GM19035 (cell line): Measurements from ENCODE around the gene NBEA.
"Not testable (repeated sequence)": the region's sequence is repeated elsewhere in the genome, so short reads cannot be mapped to it uniquely, and the experiment has no call there.

Experiments
- ATAC-seq: cut with Tn5 transposase; IDR thresholded peaks from one replicate; pipeline ENCODE4 v1.9.1; 2021; ENCODE audit not compliant: unreplicated experiment

NBEA gene

DNA sequence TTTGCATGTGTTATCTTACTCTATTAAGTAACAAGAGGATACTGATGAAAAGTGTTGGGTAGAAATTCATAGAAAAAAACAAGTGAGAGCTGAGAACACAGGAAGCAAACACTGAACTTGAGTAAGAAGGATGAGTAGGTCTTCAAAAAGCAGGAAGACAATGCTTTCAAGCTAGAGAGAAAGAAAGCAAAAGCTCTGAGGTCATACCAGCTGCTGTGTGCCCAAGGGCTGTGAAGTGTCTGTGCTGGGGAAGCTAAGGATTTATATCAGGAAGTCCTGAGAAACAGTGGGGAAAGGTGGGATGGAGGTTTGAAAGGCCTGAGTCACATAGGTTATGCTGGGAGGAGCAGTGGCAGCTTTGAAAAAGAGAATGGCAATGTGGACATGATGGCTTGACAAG, 679.9 kb downstream of the NBEA start:
- ATAC-seq = no peak

DNA sequence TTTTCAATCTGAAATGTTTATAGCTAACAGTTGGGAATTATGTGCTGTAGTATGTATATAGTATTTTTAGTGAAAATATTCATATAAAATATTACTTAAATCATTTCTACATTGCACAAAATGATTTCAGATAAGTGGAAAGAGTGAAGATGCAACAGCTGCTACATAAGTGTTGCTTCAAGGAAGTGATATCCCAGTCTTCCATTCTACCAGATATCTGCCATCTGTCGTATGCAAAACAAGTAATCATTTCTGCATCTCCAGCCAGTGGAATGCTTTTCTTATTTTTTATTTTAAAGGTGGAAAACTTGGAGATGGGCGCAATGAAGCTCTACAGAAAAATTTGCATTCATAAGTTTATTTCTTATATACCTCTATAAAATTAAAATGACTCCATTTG, 687.0 kb downstream of the NBEA start:
- no peak for ATAC-seq

DNA sequence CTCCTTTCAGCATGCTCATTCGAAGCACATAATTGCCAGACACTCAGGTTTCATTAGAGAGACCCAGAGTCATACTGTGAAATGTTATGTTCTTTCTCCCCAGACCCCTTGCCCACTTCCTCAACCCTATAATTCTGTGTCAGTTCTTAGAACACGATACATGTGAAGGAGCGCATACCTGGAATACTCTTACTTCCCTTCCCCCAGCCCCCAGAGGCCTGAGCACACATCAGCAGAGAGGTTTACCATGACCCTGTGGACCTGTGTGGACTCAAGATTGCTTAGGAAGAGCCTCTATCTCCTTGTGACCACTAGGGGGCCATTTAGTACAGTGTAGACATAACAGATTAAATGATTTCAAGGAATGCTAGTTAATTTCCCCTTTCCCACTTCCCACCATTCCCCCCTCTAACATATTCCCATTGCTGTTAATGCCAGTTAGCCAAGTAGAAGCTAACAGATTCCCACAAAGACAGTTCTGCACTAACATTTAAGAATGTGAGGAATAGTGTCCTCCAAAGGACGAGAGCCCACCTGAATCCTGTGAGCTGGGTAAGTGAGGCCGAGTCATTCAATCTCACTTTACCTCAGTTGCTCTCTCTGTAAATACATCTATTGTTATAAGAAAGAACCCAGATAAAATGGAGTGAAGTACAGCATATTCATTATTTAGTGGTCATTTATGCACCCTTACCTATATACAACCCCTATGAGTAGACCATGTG, 688.6 kb downstream of the NBEA start:
- peak; percentile 89 for ATAC-seq

GRCh38 chr13:35631666-35632065, 689.6 kb downstream of the NBEA start:
- ATAC-seq = no peak

DNA sequence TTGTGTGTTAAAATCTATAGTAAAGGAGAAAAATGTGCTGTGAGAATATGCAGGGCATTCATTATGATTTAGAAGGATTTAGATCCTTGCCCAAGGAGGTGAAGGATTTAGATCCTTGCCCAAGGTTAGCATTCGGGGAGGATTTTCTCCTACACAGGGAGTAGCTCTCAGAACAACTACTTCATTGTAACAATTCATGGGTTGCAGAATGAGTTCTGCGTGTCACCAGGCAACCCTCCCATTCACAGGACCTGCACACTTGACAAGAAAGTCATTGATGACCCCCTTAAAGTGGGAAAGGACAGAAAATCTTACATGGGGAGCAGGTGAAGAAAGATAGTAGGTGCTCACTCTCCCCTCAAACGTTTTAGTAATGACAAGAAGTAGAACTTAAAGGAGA, 701.6 kb downstream of the NBEA start:
- no peak for ATAC-seq

DNA sequence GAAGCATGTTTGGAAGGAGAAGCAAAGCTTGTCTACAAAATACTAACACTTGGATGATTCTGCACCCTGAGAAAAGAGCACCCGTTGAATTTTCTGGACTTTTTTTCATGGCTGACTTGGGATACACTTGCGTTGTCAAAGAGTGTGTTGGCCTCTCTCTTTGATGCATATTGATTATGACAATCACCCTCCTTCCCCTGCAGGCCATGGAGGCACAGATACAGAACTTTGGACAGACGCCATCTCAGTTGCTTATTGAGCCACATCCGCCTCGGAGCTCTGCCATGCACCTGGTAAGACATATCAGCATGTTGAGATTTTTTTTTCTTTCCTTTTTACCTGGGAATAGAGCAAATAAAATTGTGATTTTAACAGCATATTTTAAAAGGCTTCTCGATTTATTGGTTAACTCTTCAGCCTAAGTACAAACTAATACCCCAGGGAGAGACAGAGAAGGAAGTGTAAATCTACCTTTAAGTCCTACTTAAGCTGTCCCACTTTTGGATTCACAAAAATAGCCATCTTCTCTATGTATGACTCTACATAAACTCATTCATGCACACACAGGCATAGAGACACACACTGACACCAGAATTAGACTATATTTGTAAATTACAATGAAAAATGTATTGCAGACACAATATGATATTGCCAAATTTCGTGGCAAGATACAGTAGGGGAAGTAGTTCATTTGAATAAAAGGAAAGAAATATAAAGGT, 704.1 kb downstream of the NBEA start:
- ATAC-seq = no peak

GRCh38 chr13:35648201-35648600, 706.1 kb downstream of the NBEA start:
- no peak for ATAC-seq

DNA sequence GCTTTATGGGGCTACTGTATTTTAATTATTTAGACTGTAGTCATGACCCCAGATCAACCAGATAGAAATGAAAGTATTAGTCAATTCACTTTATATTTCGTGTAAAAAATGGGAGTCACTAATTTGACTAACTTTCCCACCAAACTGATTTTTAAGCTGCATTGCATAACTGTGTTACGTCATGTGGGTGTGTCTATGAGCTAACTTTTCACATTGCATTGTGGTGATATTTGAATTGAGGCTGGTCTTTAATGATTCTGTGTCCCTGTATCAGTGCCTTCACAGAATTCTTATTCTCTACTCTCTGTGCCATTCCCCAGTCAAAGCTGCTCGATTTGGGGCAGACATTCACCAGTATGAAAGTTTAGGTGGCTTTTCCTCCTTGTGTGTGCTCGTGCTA, 707.1 kb downstream of the NBEA start:
- ATAC-seq = no peak

DNA sequence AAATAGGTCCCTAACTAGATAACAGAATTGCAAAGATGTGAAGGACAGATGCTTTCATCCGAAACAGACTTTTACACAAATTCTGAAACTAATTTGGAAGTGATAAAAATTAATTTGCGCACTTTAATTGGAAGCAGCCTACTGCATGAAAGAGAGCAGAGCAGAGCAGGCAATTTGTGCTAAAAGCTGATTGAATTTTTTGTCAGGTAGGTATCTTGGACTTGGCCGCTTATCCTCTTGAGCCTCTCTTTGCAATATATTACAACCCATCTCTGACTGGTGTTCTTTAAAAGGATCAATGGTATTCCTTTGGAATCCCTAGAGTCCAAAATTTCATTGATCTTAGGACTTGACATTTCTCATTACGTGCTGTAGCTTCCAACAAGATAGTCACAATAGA, 717.7 kb downstream of the NBEA start:
- no peak for ATAC-seq

DNA sequence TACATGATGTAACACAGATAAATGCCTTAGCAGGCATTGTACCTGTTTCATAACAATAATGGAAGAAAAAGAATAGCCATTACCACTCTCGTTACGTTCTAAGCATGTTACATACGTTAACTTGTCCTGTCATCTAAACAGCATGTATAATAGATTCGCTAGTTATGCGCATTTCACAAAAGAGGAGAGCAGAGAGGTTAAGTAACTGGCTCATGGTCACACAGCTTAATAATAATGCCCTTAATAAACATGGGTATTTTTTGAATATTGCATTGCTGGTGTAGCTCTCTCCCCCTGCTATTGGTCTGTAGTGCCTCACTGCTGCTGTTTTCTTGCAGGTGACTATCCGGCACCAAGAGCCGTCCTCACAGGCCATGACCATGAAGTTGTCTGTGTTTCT, 722.7 kb downstream of the NBEA start:
- ATAC-seq = no peak

- ATAC-seq = no peak
These were observed 727.3 kb downstream of the NBEA start for GRCh38 chr13:35669321-35669720.

DNA sequence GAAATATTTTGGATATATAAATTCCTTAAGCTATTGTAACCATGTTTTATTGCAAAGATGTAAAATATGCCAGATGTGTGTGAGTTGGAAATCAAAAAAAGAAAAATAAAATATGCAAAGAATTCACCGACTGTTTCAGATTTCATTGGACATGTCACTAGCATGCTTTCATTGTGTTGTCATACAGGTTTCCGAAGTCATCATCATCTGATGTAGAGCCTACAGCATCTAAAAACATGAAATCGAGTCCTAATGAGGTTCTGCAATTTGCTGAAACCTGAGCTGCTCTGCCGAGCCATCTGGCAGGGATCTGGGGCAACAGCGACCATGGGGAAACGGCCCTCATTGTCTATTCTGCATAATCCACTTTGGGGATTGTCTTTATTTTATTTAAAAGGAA, 730.5 kb downstream of the NBEA start:
- ATAC-seq = no peak

GRCh38 chr13:35675651-35676050, 733.6 kb downstream of the NBEA start:
- ATAC-seq = no peak

- not testable (repeated sequence) for ATAC-seq
These were observed 735.8 kb downstream of the NBEA start for GRCh38 chr13:35677863-35678262.

- no peak for ATAC-seq
These were observed 739.6 kb downstream of the NBEA start for GRCh38 chr13:35681685-35682084.

GRCh38 chr13:35684432-35684831, 742.4 kb downstream of the NBEA start:
- ATAC-seq = no peak

DNA sequence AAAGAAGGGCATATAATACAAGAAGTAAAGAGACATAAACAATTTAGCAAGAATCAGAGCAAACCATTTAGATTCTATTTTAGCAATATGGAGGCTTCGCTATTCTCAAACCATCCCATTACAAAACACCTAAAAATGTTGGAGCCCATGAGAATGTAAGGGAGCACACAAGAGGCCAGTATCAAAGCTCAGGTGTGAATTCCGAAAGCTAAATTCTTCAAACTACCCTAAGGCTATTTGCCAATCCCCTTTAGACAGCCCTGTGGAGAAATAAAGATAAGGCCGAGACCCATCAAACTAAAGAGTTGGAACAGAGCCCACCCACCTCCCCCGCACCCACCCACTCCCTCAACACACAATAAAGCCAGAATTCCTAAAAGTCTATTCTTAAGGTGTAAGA, 745.3 kb downstream of the NBEA start:
- ATAC-seq = no peak

DNA sequence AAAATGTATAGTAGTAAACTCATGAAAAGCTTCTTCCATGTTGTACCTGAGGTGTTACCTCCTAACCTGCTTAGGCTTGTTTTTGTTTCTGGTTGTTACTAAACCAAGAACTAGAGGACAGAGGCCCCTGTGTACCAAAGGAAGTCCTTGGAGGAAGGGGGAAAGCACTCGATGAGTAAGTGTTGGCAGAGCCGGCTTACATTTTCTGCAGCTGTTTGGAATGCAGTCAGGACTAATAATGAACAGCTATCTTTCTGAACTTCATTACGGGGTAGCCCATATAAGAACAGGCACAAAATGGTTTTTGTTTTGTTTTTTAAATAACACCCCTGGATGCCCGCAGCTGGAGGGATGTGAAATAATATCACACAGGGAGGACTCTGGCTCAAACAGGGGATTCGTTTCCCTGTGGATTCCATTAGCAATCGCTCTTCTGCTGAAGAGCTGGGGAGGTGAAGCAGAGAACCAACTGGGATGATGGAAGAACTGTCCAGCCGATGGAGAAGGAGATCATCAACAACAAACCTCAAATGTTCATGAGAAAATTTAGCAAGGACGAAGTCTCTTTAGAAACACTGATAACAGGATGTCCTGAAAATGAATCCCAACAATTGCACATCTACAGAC, 748.6 kb downstream of the NBEA start:
- ATAC-seq = no peak

- no peak for ATAC-seq
These were observed 751.2 kb downstream of the NBEA start for GRCh38 chr13:35693134-35693784.

DNA sequence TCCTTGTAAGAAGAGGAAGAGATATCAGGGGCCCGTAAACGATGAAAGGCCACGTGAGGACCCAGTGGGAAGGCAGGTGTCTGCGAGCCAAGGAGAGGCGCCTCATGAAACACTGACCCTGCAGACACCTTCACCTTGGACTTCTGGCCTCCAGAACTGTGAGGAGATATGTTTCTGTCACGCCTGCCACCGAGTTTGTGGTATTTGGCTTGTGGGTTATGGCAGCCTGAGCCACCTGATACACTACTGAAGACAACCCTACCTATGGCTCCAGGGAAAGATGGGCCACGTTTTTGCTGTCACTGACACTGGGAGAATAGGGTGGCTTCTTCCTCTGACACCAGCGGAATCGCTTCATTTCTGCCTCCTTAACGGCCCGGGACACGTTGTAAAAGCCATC, 752.0 kb downstream of the NBEA start:
- no peak for ATAC-seq

DNA sequence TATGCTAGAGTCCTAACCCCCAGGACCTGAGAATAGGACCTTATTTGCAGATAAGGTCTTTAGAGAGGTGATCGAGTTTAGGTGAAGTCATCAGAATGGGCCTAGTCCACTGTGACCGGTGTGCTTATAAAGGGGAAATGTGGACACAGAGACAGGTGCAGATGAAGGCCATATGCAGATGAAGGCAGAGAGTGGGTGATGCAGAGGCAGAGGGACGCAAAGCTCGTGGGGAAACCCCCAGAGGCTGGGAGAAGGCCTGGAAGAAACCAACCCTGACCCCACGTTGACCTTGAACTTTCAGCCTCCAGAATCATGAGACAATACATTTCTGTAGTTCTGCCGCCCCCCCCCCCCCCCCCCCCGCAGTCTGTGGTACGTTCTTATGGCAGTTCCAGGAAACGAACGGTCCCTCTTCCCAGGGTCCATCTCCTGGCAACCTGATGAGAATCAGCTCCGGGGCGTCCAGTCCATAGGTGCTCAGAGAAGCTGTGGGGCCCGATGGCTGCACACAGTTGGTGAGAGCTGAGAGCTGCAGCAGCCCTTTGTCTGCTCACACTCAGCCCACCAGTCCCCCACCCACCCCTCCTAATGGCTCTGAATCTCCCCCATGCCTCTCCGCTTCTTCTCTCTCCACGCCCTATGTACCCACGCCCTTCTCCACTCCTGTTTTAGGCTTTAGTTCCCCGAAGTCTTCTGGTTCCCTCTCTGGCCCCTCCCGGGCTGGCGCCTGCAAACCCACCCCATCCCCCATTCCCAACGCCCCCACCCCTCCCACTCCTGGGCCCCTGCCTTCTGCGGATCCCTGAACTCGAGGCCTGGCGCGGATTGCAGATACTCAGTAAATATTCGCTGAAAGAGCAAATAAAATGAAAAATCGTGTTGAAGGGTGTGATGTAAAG, 752.7 kb downstream of the NBEA start:
- ATAC-seq = peak; percentile 63
